ENCODE measurements around the gene ATXN1. TPM values are rescaled to one million over a fixed set of nuclear protein-coding genes. Genes with fewer than 3 reads are reported as not detected.

Gene ATXN1
- total and polyA plus RNA-seq, 2 of the 8 experiments (the other 6 are each of a cell fraction or from before 2014, with no cell fraction given), result 1.6 to 4.0 TPM

DNA sequence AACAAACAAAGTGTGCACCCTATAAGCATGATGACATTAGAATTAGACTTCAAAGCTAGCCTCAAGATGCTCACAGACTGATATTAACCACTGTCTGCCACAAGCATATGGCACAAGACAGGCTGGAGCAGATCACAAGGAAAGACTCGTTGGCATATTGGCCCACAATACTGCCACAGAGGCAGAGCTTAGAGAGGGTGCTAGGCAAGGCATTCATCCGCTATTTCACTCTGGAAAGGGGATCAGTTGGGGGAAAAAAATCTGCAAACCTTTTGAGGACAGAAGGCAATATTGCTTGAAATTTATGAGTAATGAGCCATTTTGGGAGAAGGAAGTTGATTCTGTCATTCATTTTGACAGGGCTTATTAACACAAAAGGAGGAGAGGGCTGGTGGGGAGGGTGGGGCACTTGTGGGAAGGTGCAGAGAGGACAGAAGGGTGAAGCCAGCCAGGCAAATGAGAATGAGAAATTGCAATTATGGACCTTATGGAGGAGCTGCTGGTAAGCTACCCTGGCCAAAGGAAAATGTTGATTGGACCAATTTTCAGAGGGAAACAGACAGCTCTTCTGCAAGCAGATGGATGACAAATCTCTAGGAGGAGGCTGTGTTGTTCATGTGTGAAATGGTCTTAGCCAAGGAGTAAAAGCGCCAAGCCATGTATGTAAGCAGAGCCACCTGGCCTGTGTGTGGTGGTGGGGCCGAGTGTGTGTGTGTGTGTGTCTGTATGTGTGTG, 335.2 kb downstream of the ATXN1 start:
- H2BK120ac ChIP-seq (replicated peaks; ENCODE audit: low read depth, low read length), result no peak overlapping the region
- no peak overlapping the region for H4K5ac ChIP-seq (ENCODE audit: insufficient read length, low read depth, low read length)
- no peak overlapping the region for H3K56ac ChIP-seq (replicated peaks; ENCODE audit: insufficient read length, low read depth, low read length)
- H3K23ac ChIP-seq (ENCODE audit: insufficient read length), result no peak overlapping the region
- no peak overlapping the region for H4K8ac ChIP-seq (ENCODE audit: extremely low read depth, insufficient read depth, low read length)
- H2BK20ac ChIP-seq (ENCODE audit: low read length), result no peak overlapping the region
- WGBS, 2 experiments (ENCODE audit: extremely low coverage in 1 of 2, insufficient coverage in 1 of 2, insufficient read length in 1 of 2, insufficient replicate concordance in 2 of 2, low coverage in 1 of 2, low lambda C conversion rate in 2 of 2, missing lambda C conversion rate in 1 of 2), result 93% methylated on average over 4 of the region's 4 CpGs; no CpG with 5 or more reads in 1 of the 2 experiments
- no peak overlapping the region for H2BK12ac ChIP-seq (ENCODE audit: low read depth, low read length)
- H2BK15ac ChIP-seq (ENCODE audit: low read length), result no peak overlapping the region
- no peak overlapping the region for H4K91ac ChIP-seq (replicated peaks; ENCODE audit: insufficient read length, low read length)
- no peak overlapping the region for H3K4me2 ChIP-seq (ENCODE audit: insufficient read depth in 1 of 2, low read depth in 2 of 2, low read length in 2 of 2)
- no peaks in the 10 kb centered on the region for H4K20me1 ChIP-seq (replicated peaks in 1 of 2; ENCODE audit: control insufficient read depth in 1 of 2, insufficient read depth in 2 of 2, low read length in 2 of 2)
- peaks cover 0 to 3% (median 0%) of the 10 kb centered on the region in 4 experiments; a peak in 2 of 7 replicates for H3K4me1 ChIP-seq (replicated peaks in 1 of 4; ENCODE audit: control insufficient read depth in 3 of 4, insufficient read depth in 4 of 4, low read length in 3 of 4)
- H2AK5ac ChIP-seq (ENCODE audit: low read depth, low read length), result no peak overlapping the region
- no peak overlapping the region for H2BK5ac ChIP-seq (ENCODE audit: low read depth, low read length)
- H3K23me2 ChIP-seq (ENCODE audit: low read depth, low read length), result no peaks in the 10 kb centered on the region; the same call in 1 of the 2 replicates
- no peak overlapping the region for H3K27ac ChIP-seq (ENCODE audit: low read depth, low read length)
- H3K79me1 ChIP-seq (ENCODE audit: low read depth, low read length), result no peaks in the 10 kb centered on the region
- H2AFZ ChIP-seq (ENCODE audit: low read length), result no peak overlapping the region
- no peak overlapping the region for H3K4me3 ChIP-seq (ENCODE audit: extremely low read depth in 1 of 4, insufficient read depth in 2 of 4, low read depth in 3 of 4, low read length in 4 of 4)
- H3K14ac ChIP-seq (ENCODE audit: insufficient read length), result no peak overlapping the region
- no peaks in the 10 kb centered on the region for H3K36me3 ChIP-seq (ENCODE audit: control insufficient read depth in 2 of 4, insufficient read depth in 4 of 4, low read length in 3 of 4)
- CTCF ChIA-PET (ENCODE audit: partially characterized antibody), result interaction anchor here (0.7 to 3.6 kb wide), 3 partner anchors 18 to 89 kb away, joined by 3 to 21 read pairs (median 4); no protein-coding TSS in a partner anchor
- no peak for DNase-seq (ENCODE audit: low read depth in 1 of 2, low spot score in 2 of 2)
- POLR2A ChIA-PET (ENCODE audit: partially characterized antibody), result interaction anchor here (1.1 kb wide), 1 partner anchor 78 kb away, joined by 3 read pairs; no protein-coding TSS in a partner anchor
- no peak overlapping the region for H3K9ac ChIP-seq (replicated peaks in 1 of 4; ENCODE audit: extremely low read depth in 1 of 4, low read depth in 3 of 4, low read length in 3 of 4)
- no peak overlapping the region for H3K18ac ChIP-seq (ENCODE audit: extremely low read depth, low read length)
- no peaks in the 10 kb centered on the region for H3K27me3 ChIP-seq (replicated peaks in 1 of 4; ENCODE audit: control insufficient read depth in 3 of 4, extremely low read depth in 1 of 4, insufficient read depth in 3 of 4, low read length in 3 of 4)
- no peak overlapping the region for H3K4ac ChIP-seq (replicated peaks; ENCODE audit: insufficient read length, low read depth, low read length)
- no peaks in the 10 kb centered on the region for H3K79me2 ChIP-seq (ENCODE audit: control insufficient read depth in 1 of 2, insufficient read depth in 2 of 2, low read length in 2 of 2)
- FAIRE-seq, result no peak
- no peaks in the 10 kb centered on the region for H3K9me3 ChIP-seq (ENCODE audit: insufficient read depth in 2 of 2, low read depth in 1 of 2, low read length in 1 of 2)
- TF ChIP-seq TEAD4 (IDR thresholded peaks at IDR 0.05; ENCODE audit: low read depth, low read length) (no peak), SIX5 (IDR thresholded peaks at IDR 0.05; ENCODE audit: low read depth, low read length) (no peak), CEBPB (IDR thresholded peaks at IDR 0.05; ENCODE audit: low read depth, low read length) (no peak), TCF12 (IDR thresholded peaks at IDR 0.05; ENCODE audit: low read depth, low read length) (no peak), SAP30 (IDR thresholded peaks at IDR 0.05; ENCODE audit: insufficient read depth, insufficient replicate concordance, low read length) (no peak), RBBP5 (IDR thresholded peaks at IDR 0.05; ENCODE audit: borderline replicate concordance, low read depth, low read length) (no peak), CTBP2 (IDR thresholded peaks at IDR 0.05; ENCODE audit: borderline replicate concordance, insufficient read depth, insufficient read length, low read length) (no peak), SUZ12 (IDR thresholded peaks at IDR 0.05; ENCODE audit: low read length) (no peak), EP300 (IDR thresholded peaks at IDR 0.05; ENCODE audit: borderline replicate concordance in 1 of 2, low read depth in 2 of 2, low read length in 2 of 2) (no peak)
- TF ChIP-seq, protein P1, sequence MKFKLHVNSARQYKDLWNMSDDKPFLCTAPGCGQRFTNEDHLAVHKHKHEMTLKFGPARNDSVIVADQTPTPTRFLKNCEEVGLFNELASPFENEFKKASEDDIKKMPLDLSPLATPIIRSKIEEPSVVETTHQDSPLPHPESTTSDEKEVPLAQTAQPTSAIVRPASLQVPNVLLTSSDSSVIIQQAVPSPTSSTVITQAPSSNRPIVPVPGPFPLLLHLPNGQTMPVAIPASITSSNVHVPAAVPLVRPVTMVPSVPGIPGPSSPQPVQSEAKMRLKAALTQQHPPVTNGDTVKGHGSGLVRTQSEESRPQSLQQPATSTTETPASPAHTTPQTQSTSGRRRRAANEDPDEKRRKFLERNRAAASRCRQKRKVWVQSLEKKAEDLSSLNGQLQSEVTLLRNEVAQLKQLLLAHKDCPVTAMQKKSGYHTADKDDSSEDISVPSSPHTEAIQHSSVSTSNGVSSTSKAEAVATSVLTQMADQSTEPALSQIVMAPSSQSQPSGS (IDR thresholded peaks at IDR 0.05; ENCODE audit: low read length), result no peak
